Measurements from ENCODE around the gene DDC.
"Not testable (repeated sequence)": the region's sequence is repeated elsewhere in the genome, so short reads cannot be mapped to it uniquely, and the experiment has no call there.

The DDC gene

DNA sequence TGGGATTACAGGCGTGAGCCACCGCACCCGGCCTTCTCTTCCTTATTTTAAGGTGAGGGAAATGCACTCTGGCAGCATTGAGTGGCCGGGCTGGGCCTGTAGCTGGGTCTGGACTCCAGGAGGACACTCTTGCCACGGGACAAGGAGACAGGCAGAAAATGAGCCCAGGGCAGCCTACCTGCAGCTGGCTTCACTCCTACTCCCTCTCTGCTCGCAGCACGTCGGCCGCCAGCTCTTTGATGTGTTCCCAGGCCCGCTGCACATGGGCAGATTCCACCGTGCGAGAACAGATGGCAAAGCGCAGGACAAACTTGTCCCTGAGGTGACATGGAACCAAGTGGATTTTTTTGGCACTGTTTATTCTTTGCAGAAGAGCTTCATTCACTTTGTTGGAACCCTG, 102.2 kb downstream of the DDC start:
- Mint-ChIP-seq H3K27me3 (no peaks in the 10 kb centered on the region), H3K27ac (ENCODE audit: low read depth) (no peak overlapping the region), H3K4me3 (no peak overlapping the region), H3K4me1 (peaks cover 8% of the 10 kb centered on the region), H3K9me3 (no peaks in the 10 kb centered on the region), H3K36me3 (ENCODE audit: insufficient read depth) (no peaks in the 10 kb centered on the region)
- DNase-seq (ENCODE audit: low spot score in 2 of 2) (no peak), ATAC-seq (replicated peaks; ENCODE audit: extremely low read depth, poor library complexity, severe bottlenecking) (no peak)

DNA sequence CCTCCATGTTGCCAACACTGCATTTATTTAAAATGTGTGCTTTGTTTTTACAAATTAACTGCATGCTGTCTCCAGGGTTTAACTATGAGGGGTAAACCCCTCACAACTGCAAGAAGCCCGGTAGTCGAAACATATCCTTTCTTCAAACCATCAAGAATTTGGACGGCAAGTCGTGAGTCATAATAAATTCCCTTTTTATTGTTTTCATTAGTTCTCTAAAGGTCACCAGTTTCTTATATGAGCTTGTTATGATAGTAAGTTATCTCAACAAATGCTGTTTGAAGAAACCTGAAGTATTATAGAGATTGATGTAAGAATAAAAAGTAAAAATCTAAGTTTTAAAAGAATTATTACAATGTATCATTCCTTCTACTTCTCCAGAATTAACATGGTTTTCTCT, 102.8 kb downstream of the DDC start:
- Mint-ChIP-seq H3K36me3 (ENCODE audit: insufficient read depth) (no peaks in the 10 kb centered on the region), H3K9me3 (no peaks in the 10 kb centered on the region), H3K4me1 (peaks cover 2% of the 10 kb centered on the region), H3K27ac (ENCODE audit: low read depth) (no peak overlapping the region), H3K4me3 (no peak overlapping the region), H3K27me3 (no peaks in the 10 kb centered on the region)
- ATAC-seq (replicated peaks; ENCODE audit: extremely low read depth, poor library complexity, severe bottlenecking) (no peak), DNase-seq (ENCODE audit: low spot score in 2 of 2) (no peak)

DNA sequence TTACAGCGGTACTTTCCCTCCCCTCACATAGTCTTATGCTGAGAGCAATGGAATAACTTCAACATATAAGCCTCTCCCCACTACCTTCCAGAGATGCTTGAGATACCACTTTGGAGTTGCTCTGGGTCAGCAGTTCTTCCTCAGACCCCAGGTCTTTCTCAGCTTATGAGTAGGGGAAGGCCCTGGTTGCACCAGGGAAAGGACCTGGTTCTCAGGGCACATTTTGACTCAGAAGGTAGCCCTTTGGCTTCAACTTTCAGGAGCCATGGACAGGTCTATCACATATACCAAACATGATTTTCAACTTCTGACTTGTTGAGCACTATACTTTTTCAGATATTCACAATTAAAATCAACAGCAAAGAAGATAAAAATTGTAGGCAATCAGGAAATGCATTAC, 103.5 kb downstream of the DDC start:
- Mint-ChIP-seq H3K4me3 (no peak overlapping the region), H3K27ac (ENCODE audit: low read depth) (no peak overlapping the region)

DNA sequence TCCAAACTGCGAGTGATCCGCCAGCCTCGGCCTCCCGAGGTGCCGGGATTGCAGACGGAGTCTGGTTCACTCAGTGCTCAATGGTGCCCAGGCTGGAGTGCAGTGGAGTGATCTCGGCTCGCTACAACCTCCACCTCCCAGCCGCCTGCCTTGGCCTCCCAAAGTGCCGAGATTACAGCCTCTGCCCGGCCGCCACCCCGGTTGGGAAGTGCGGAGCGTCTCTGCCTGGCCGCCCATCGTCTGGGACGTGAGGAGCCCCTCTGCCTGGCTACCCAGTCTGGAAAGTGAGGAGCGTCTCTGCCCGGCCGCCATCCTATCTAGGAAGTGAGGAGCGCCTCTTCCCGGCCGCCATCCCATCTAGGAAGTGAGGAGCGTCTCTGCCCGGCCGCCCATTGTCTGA, 106.0 kb downstream of the DDC start:
- H3K4me3 Mint-ChIP-seq; H3K27ac Mint-ChIP-seq (ENCODE audit: low read depth); DNase-seq (ENCODE audit: low spot score in 2 of 2); H3K4me1 Mint-ChIP-seq; H3K27me3 Mint-ChIP-seq; ATAC-seq (replicated peaks; ENCODE audit: extremely low read depth, poor library complexity, severe bottlenecking); H3K36me3 Mint-ChIP-seq (ENCODE audit: insufficient read depth); H3K9me3 Mint-ChIP-seq: not testable (repeated sequence)

More for the DNA sequence above, 103.5 kb downstream of the DDC start:
- DNase-seq (ENCODE audit: low spot score in 2 of 2) (no peak), ATAC-seq (replicated peaks; ENCODE audit: extremely low read depth, poor library complexity, severe bottlenecking) (no peak)
- Mint-ChIP-seq H3K27me3 (no peaks in the 10 kb centered on the region), H3K4me1 (no peaks in the 10 kb centered on the region), H3K9me3 (no peaks in the 10 kb centered on the region), H3K36me3 (ENCODE audit: insufficient read depth) (no peaks in the 10 kb centered on the region)

DNA sequence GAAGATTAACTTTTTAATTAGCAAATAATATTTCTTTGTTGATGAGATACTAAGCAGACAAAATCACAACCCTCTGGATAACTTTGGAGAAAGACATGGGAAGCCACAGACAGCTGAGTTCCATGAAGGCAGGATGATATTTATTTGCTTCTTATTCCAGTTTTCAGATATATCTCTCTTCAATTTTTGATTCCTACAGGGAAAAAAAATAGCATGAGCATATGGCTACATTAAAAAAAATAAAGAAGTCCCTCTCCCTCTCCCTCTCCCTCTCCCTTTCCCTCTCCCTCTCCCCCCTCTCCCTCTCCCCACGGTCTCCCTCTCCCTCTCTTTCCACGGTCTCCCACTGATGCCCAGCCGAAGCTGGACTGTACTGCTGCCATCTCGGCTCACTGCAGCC, 106.6 kb downstream of the DDC start:
- DNase-seq (ENCODE audit: low spot score in 2 of 2); H3K4me3 Mint-ChIP-seq; ATAC-seq (replicated peaks; ENCODE audit: extremely low read depth, poor library complexity, severe bottlenecking); H3K27me3 Mint-ChIP-seq; H3K4me1 Mint-ChIP-seq; H3K36me3 Mint-ChIP-seq (ENCODE audit: insufficient read depth); H3K27ac Mint-ChIP-seq (ENCODE audit: low read depth); H3K9me3 Mint-ChIP-seq: not testable (repeated sequence)

DNA sequence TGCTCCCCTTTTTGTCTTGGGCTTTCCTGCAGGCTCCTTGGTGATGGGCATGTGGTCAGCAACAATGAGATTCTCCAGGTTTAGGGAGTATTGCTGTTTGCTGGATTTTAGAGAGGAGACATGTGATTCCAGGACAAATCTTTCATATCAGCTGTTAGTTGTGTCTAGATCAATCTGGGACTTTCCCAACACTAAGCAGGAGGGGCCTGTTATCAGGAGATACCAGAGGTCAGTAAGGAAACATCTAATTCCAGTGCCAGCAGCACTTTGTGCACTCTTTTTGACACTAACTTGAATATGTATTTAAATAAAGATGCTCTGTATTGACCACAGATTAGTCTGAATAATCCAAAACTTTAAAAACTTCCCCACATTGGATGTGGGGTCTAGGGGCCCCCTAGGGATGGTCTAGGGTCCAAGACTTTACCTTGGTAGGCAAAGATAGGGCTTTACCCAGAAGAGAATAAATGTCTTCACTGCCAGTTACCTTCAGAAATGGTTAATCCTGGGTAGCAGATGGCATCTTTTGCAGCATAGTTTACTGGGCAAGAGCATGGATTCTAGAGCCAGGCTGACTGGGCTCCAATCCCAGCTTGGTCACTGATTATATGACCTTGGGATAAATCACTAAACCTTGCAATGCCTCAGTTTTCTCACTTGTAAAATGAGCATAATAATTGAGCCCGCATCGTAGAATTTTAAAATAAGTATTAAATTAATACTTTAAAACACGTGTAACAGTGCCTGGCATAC, 108.7 kb downstream of the DDC start:
- peaks cover 2% of the 10 kb centered on the region for H3K36me3 Mint-ChIP-seq (ENCODE audit: insufficient read depth)
- no peaks in the 10 kb centered on the region for H3K4me1 Mint-ChIP-seq
- DNase-seq (ENCODE audit: low spot score in 2 of 2) (no peak), ATAC-seq (replicated peaks; ENCODE audit: extremely low read depth, poor library complexity, severe bottlenecking) (no peak)
- H3K27ac Mint-ChIP-seq (ENCODE audit: low read depth) = no peak overlapping the region
- H3K27me3 Mint-ChIP-seq = no peaks in the 10 kb centered on the region
- no peak overlapping the region for H3K4me3 Mint-ChIP-seq
- H3K9me3 Mint-ChIP-seq = no peaks in the 10 kb centered on the region

DNA sequence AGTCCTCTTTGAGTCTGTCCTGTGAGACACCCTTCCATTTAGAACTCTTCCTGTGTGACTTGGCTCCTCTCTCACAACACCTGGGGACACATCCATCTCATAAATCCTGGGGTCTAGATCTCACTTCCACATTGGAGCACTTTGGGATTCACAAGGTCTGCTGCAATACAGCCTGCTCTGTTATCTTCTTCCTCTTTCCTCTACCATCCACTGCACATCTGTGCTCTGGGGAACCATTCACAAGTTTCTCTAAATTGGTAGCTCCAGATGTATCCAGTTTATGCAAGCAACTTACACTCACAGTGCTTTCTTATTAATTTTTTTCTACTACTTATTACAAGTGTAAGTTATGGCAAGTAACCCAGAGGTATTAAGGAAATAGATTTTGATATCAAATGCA, 109.5 kb downstream of the DDC start:
- Mint-ChIP-seq H3K9me3 (no peaks in the 10 kb centered on the region), H3K27me3 (no peaks in the 10 kb centered on the region), H3K4me1 (no peaks in the 10 kb centered on the region), H3K36me3 (ENCODE audit: insufficient read depth) (peaks cover 5% of the 10 kb centered on the region), H3K4me3 (no peak overlapping the region), H3K27ac (ENCODE audit: low read depth) (no peak overlapping the region)
- ATAC-seq (replicated peaks; ENCODE audit: extremely low read depth, poor library complexity, severe bottlenecking) (no peak), DNase-seq (ENCODE audit: low spot score in 2 of 2) (no peak)

DNA sequence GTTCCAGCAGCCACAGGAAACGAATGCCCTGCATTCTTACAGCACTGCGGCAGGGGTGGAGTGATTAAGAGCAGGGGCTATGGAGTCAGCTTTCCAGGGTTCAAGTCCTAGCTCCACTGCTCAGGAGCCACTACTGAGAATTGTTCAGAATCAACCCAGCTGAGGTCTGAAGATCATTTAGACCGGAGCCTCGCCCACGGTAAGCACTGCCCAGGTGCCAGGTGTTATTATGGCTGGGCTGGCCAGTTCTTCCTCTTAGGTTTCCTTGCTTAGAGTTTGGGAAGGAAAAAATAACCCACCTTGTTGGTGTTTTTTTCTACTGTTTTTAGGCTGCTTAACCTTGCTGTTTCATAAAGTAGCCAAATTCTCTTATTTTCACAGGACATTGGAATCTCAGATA, 110.2 kb downstream of the DDC start:
- peaks cover 8% of the 10 kb centered on the region for H3K36me3 Mint-ChIP-seq (ENCODE audit: insufficient read depth)
- ATAC-seq (replicated peaks; ENCODE audit: extremely low read depth, poor library complexity, severe bottlenecking) = no peak
- peaks cover 4% of the 10 kb centered on the region for H3K4me1 Mint-ChIP-seq
- no peaks in the 10 kb centered on the region for H3K27me3 Mint-ChIP-seq
- no peak overlapping the region for H3K4me3 Mint-ChIP-seq
- no peak for DNase-seq (ENCODE audit: low spot score in 2 of 2)
- no peak overlapping the region for H3K27ac Mint-ChIP-seq (ENCODE audit: low read depth)
- H3K9me3 Mint-ChIP-seq = no peaks in the 10 kb centered on the region

DNA sequence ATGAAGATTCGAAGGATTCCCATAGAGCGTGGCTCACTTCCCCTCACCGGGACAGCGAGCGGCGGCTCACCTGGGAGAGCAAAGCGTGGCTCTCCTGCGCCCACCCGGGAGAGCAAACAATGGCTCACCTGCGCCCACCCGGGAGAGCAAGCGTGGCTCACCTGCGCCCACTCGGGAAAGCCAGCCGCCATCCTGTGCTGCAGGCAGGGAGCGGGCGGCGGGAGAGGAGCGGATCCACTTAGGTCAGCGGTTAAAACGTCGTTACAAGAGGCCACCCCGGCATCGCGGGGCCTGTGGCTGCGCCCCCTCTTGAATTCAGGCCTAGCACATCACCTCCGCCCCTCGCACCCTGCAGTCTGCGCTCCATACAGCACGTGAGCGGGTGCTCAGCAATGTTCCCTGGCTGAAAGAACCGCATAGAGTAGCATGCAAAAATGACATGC, 114.6 kb downstream of the DDC start:
- H3K27ac Mint-ChIP-seq (ENCODE audit: low read depth) = peak overlapping the region; percentile 84

DNA sequence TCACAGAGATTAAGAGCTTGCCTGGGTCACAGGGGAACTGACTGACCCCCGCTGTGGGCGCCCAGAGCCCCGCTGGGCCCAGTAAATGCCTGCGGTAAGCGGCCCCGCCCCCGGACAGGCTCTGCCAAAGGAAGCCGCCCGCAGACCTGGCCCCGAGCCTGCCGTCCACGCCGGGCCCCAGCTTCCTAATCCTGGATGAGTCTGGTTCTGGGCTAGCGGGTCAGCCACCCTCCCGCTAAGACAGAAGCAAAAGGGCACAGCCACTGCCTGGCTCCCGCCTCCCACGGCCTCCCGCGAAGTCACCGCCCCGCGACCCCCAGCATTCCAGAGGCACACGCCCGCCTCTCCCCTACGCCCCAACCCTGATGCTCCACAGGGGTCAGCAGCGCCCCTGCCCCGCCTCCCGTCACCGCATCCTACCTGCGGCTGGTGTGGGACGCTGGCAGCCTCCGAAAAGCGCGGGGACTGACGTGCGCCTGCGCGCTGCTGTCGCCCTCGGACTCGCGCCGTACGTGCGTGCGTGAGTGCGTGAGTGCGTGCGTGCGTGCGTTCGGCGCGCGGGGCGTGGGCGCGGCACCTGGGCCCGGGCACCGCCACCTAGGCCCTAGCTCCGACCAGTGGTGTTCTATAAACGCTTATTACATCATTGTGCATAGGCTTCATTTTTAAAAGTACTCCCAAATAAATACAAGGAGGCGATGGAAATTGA, 115.2 kb downstream of the DDC start, which contains the start of gene FIGNL1:
Gene FIGNL1 (minus strand): TSS at position 470 of the 709 bp plus-strand sequence. CDS start 3,063 bp downstream, outside the sequence.
- peaks cover 20% of the 10 kb centered on the region for H3K36me3 Mint-ChIP-seq (ENCODE audit: insufficient read depth)
- H3K4me1 Mint-ChIP-seq = peaks cover 15% of the 10 kb centered on the region
- ATAC-seq (replicated peaks; ENCODE audit: extremely low read depth, poor library complexity, severe bottlenecking) (peak; percentile 94), DNase-seq (ENCODE audit: low spot score in 2 of 2) (peak; percentile 53 to 60)
- H3K27me3 Mint-ChIP-seq = no peaks in the 10 kb centered on the region
- no peaks in the 10 kb centered on the region for H3K9me3 Mint-ChIP-seq
- H3K4me3 Mint-ChIP-seq = peak within 1 kb of the TSS; percentile 96
- H3K27ac Mint-ChIP-seq (ENCODE audit: low read depth) = peak within 1 kb of the TSS; percentile 84

More for the DNA sequence above, 114.6 kb downstream of the DDC start:
- peak overlapping the region; percentile 96 for H3K4me3 Mint-ChIP-seq
- peak in 1 of 2 donors; percentile 23 for DNase-seq (ENCODE audit: low spot score in 2 of 2)
- H3K9me3 Mint-ChIP-seq = no peaks in the 10 kb centered on the region
- H3K27me3 Mint-ChIP-seq = no peaks in the 10 kb centered on the region
- ATAC-seq (replicated peaks; ENCODE audit: extremely low read depth, poor library complexity, severe bottlenecking) = peak; percentile 8
- H3K4me1 Mint-ChIP-seq = peaks cover 15% of the 10 kb centered on the region
- H3K36me3 Mint-ChIP-seq (ENCODE audit: insufficient read depth) = peaks cover 16% of the 10 kb centered on the region

DNA sequence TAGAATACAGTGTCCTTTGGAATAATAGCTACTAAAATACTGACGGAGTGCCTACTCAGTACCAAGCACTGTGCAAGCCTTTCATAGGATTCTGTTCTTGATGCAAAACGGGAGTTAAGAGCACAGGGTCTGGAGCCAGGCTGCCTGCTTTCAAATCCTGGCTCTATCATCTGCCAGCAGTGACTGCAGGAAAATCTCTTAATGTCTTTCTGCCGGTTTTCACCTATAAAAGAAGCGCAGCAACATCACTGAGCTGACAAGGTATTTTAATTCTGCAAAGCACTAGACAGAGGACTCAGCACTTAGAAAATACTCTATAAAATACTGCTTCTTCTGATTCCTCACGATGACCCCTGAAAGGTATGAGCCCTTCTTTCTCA, 115.7 kb downstream of the DDC start:
- ATAC-seq (replicated peaks; ENCODE audit: extremely low read depth, poor library complexity, severe bottlenecking) = peak; percentile 20
- DNase-seq (ENCODE audit: low spot score in 2 of 2) = no peak
- Mint-ChIP-seq H3K27me3 (no peaks in the 10 kb centered on the region), H3K36me3 (ENCODE audit: insufficient read depth) (peaks cover 22% of the 10 kb centered on the region), H3K27ac (ENCODE audit: low read depth) (peak overlapping the region; percentile 84), H3K4me3 (peak overlapping the region; percentile 96), H3K9me3 (no peaks in the 10 kb centered on the region), H3K4me1 (peaks cover 15% of the 10 kb centered on the region)

DNA sequence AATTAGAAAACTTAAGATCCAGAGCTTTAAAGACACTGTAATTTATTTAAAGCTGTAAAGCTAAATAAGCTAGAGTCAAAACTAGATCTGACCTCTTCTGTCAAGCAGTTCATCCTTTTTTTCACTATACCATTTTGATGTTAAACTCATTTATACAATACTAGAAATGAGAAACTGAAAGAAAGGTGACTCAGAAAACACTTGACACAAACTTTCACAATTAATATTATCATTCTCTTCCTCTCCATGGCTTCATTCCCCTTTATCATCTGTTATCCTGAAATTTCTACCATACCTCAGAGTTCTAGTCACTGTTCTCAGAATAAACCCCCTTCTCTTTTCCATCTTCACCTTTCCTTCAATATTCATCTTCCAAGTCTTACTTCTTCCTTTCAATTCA, 116.4 kb downstream of the DDC start:
- H3K27ac Mint-ChIP-seq (ENCODE audit: low read depth) = peak overlapping the region; percentile 17
- H3K4me3 Mint-ChIP-seq = peak overlapping the region; percentile 96
- DNase-seq (ENCODE audit: low spot score in 2 of 2) (no peak), ATAC-seq (replicated peaks; ENCODE audit: extremely low read depth, poor library complexity, severe bottlenecking) (no peak)
- H3K36me3 Mint-ChIP-seq (ENCODE audit: insufficient read depth) = peaks cover 24% of the 10 kb centered on the region
- no peaks in the 10 kb centered on the region for H3K27me3 Mint-ChIP-seq
- H3K9me3 Mint-ChIP-seq = no peaks in the 10 kb centered on the region
- peaks cover 15% of the 10 kb centered on the region for H3K4me1 Mint-ChIP-seq

DNA sequence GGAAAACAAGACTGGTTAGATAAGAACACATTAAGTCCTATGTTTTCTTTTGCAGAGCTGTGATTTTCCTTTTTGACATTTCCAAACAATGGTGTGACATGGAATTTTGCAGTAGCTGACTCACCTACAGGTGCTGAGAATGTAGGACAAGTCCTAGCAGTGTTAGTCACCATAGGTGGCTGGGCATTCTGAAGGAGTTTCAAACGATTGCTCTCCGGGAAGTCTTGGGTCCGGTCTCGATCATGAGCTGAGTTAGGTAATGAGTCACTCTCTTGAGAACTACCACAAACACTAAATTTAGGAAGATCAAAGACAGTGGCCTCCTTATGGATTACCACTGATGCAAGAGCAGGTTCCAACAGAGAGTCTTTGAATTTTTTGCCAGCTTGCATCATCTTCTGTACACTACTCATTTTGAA, 118.7 kb downstream of the DDC start:
- Mint-ChIP-seq H3K27me3 (no peaks in the 10 kb centered on the region), H3K4me3 (no peak overlapping the region), H3K27ac (ENCODE audit: low read depth) (no peak overlapping the region), H3K4me1 (peaks cover 15% of the 10 kb centered on the region), H3K9me3 (no peaks in the 10 kb centered on the region), H3K36me3 (ENCODE audit: insufficient read depth) (peaks cover 30% of the 10 kb centered on the region)
- ATAC-seq (replicated peaks; ENCODE audit: extremely low read depth, poor library complexity, severe bottlenecking) = no peak
- DNase-seq (ENCODE audit: low spot score in 2 of 2) = no peak
